Epithelial cell of esophagus (primary cell): ENCODE results near the gene ABTB1.

Experiments
- DNase-seq: peaks from one replicate; pipeline ENCODE4 v3.0.0; 2010; ENCODE audit warnings: low read depth
- H3K4me3 ChIP-seq: 2 replicates; pipeline ENCODE4 v1.5.1; 2011; ENCODE audit warnings: mild to moderate bottlenecking, low read length, control low read depth
- TF ChIP-seq, protein P1 (sequence below): IDR thresholded peaks from 2 replicates; pipeline ENCODE4 v1.5.1; 2011; ENCODE audit warnings: low read depth, mild to moderate bottlenecking, low read length, control low read depth, inconsistent platforms; ENCODE audit not compliant: insufficient read depth; ENCODE audit errors: missing control alignments

Gene ABTB1

GRCh38 chr3:127640042-127640355 is 32.8 kb upstream of the ABTB1 start:
- DNase-seq, result no peak
- TF ChIP-seq, protein P1, sequence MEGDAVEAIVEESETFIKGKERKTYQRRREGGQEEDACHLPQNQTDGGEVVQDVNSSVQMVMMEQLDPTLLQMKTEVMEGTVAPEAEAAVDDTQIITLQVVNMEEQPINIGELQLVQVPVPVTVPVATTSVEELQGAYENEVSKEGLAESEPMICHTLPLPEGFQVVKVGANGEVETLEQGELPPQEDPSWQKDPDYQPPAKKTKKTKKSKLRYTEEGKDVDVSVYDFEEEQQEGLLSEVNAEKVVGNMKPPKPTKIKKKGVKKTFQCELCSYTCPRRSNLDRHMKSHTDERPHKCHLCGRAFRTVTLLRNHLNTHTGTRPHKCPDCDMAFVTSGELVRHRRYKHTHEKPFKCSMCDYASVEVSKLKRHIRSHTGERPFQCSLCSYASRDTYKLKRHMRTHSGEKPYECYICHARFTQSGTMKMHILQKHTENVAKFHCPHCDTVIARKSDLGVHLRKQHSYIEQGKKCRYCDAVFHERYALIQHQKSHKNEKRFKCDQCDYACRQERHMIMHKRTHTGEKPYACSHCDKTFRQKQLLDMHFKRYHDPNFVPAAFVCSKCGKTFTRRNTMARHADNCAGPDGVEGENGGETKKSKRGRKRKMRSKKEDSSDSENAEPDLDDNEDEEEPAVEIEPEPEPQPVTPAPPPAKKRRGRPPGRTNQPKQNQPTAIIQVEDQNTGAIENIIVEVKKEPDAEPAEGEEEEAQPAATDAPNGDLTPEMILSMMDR, result no peak
- no peak overlapping the region for H3K4me3 ChIP-seq

DNA sequence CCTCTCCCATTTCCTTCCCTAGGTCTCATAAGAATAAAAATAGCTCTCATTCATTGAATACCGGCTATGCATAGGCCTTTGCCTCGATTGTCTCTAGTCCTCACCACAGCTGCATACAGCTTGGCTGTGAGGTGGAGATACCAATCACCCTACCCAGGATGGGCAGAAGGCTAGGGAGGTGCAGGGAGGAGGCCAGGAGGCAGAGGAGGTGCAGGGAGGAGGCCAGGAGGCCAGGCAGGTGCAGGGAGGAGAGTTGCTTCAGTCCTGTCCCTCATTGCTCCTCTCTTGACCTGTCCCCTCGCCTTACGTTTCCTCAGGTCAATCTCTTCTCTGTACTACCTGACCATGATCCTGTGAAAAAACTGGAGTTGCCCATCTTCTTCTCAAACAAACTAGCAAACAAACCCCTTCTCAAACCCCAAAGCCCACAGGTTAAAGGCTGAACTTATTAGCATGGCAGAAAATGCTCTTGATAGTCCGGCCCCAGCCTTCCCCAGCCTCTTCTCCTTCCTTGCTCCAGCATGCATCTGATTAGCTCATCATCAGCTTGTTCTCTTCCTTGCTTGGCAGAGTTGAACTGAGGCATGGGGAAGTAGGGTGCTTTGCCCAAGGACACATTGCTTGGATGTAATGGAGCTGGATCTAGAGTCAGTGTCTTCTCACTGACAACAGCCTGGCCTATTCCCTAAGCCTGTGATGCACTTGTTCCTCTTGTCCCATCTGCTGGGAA is 27.9 kb upstream of the ABTB1 start:
- TF ChIP-seq, protein P1, result no peak
- no peak overlapping the region for H3K4me3 ChIP-seq
- no peak for DNase-seq

- no peak overlapping the region for H3K4me3 ChIP-seq
- no peak for DNase-seq
- TF ChIP-seq, protein P1, result no peak
These were observed 27.3 kb upstream of the ABTB1 start for GRCh38 chr3:127645371-127646015.

GRCh38 chr3:127646501-127647046 is 26.2 kb upstream of the ABTB1 start:
- TF ChIP-seq, protein P1, result no peak
- DNase-seq, result peak; percentile 18
- H3K4me3 ChIP-seq, result no peak overlapping the region

DNA sequence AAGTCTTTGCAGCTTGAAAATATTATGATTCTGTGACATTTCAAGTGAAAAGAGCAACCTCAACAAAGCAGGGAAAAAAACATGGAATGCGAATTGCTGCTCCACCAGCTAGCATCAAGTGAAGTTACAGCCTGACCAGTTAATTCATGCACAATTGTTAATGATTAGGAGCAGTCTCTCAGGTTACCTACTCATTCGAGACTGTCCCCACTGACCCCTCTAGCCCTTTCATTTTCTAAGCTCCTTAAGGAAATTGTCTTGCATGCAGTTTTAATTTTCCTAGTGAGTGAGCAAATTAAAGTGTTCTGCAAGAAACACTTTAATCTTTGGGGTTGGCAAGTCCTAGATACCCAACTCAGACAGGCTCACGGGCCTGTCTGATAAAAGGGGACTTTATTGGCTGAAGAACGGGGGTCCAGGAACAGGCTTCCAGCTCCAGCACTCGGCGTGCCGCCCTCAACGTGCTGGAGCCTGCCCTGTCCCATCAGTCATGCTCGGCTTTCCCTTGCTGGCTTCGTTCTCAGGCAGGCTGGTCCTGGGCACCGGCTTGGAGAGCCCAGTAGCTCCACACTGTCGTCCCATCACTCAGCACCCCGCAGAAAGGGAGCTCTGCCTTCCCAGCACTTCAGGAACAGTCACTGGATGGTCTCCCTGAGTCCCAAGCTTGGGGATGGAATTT is 25.4 kb upstream of the ABTB1 start:
- DNase-seq, result peak; percentile 52
- no peak overlapping the region for H3K4me3 ChIP-seq
- TF ChIP-seq, protein P1, result no peak

DNA sequence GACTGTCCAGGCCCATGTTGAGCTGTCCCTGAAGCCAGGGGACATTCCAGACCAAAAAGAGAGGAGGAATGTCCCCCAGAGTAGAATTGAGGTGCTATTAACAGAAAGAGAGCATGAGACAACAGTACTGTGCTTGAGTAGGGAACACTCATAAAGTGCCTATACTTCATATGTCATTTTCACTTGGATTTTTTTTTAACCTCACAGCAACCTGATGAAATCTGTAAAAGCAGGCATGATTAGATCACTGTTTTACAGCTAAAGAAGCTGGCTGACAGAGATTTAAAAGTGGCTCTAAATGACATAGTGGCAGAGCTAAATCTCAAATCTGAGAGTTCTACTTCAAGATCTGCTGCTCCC is 24.9 kb upstream of the ABTB1 start:
- TF ChIP-seq, protein P1, result no peak
- H3K4me3 ChIP-seq, result no peak overlapping the region
- DNase-seq, result no peak
